ACHN (cell line): ENCODE data around the gene EIF4E2.

Experiments used
- DNase-seq: peaks from one replicate; pipeline ENCODE4 v3.0.0-alpha.2; 2015
- in situ Hi-C: cut with HindIII; loops from 2 replicates; pipeline ENCODE4 v1.10.0; 2017; ENCODE audit warnings: low sequenced_read_pairs, low pct_ligation_motif_present, low pct_unique_long_range_greater_than_20kb

EIF4E2 gene

GRCh38 chr2:232550354-232551249, at the start of gene EIF4E2, which contains the start of gene TIGD1:
Gene EIF4E2 (plus strand): TSS chr2:232550689. CDS start chr2:232550725, 36 bp downstream.
Gene TIGD1 (minus strand): TSS chr2:232550557. CDS start chr2:232549882, 675 bp downstream.
- in situ Hi-C loops, result no loop called here
- peak; percentile 95 for DNase-seq

- in situ Hi-C loops, result no loop called here
- DNase-seq, result no peak
Observed at GRCh38 chr2:232501331-232501771, 49.1 kb upstream of the EIF4E2 start.

GRCh38 chr2:232501794-232502390, 48.6 kb upstream of the EIF4E2 start:
- in situ Hi-C loops, result no loop called here
- DNase-seq, result no peak

GRCh38 chr2:232502511-232502910, 48.0 kb upstream of the EIF4E2 start:
- in situ Hi-C loops, result no loop called here
- DNase-seq, result no peak

- DNase-seq, result no peak
- in situ Hi-C loops, result no loop called here
Observed at GRCh38 chr2:232502911-232503808, 47.3 kb upstream of the EIF4E2 start.

GRCh38 chr2:232503809-232504323, 46.6 kb upstream of the EIF4E2 start:
- in situ Hi-C loops, result no loop called here

GRCh38 chr2:232504438-232504837, 46.1 kb upstream of the EIF4E2 start:
- DNase-seq, result no peak
- in situ Hi-C loops, result no loop called here

More at GRCh38 chr2:232503809-232504323, 46.6 kb upstream of the EIF4E2 start:
- DNase-seq, result no peak

GRCh38 chr2:232505856-232506255, 44.6 kb upstream of the EIF4E2 start:
- no peak for DNase-seq
- in situ Hi-C loops, result no loop called here

GRCh38 chr2:232506709-232507108, 43.8 kb upstream of the EIF4E2 start:
- no peak for DNase-seq
- in situ Hi-C loops, result no loop called here

GRCh38 chr2:232508251-232508650, 42.2 kb upstream of the EIF4E2 start:
- in situ Hi-C loops, result no loop called here

GRCh38 chr2:232511336-232511890, 39.1 kb upstream of the EIF4E2 start:
- no peak for DNase-seq

More at GRCh38 chr2:232508251-232508650, 42.2 kb upstream of the EIF4E2 start:
- no peak for DNase-seq

GRCh38 chr2:232512602-232513001, 37.9 kb upstream of the EIF4E2 start:
- DNase-seq, result no peak

More at GRCh38 chr2:232511336-232511890, 39.1 kb upstream of the EIF4E2 start:
- in situ Hi-C loops, result no loop called here

GRCh38 chr2:232513353-232513752, 37.1 kb upstream of the EIF4E2 start:
- no peak for DNase-seq
- in situ Hi-C loops, result no loop called here

More at GRCh38 chr2:232512602-232513001, 37.9 kb upstream of the EIF4E2 start:
- in situ Hi-C loops, result no loop called here

- DNase-seq, result no peak
- in situ Hi-C loops, result no loop called here
Observed at GRCh38 chr2:232515639-232516038, 34.9 kb upstream of the EIF4E2 start.

GRCh38 chr2:232516551-232516950, 33.9 kb upstream of the EIF4E2 start:
- DNase-seq, result no peak
- in situ Hi-C loops, result no loop called here

- no peak for DNase-seq
Observed at GRCh38 chr2:232518844-232519243, 31.6 kb upstream of the EIF4E2 start.

GRCh38 chr2:232519581-232520438, 30.7 kb upstream of the EIF4E2 start, which contains the start of gene PRSS56:
Gene PRSS56 (plus strand): TSS chr2:232520388. CDS start chr2:232520599, 211 bp downstream.
- in situ Hi-C loops, result no loop called here
- DNase-seq, result no peak

More at GRCh38 chr2:232518844-232519243, 31.6 kb upstream of the EIF4E2 start:
- in situ Hi-C loops, result no loop called here
